Left lung (tissue), 10 donors: ENCODE measurements around the gene LSM2. TPM values are rescaled to one million over a fixed set of nuclear protein-coding genes. Genes with fewer than 3 reads are reported as not detected.

Experiments used
- ATAC-seq: fragments of 200-7000 bp; cut with Tn5 transposase; one replicate; pipeline ENCODE4 v1.9.1; 2020; ENCODE audit warnings: moderate library complexity
- DNase-seq, 4 donors: peaks; one replicate each; pipeline ENCODE4 v3.0.0-alpha.2; 2013 to 2020
- H3K27ac ChIP-seq, 2 donors: fragments of 200-600 bp; sonication (generic) in 1 of 2; one replicate each; pipeline versions ENCODE4 v1.5.0 to v1.8.0; 2020 to 2021
- H3K27me3 ChIP-seq, 2 donors: fragments of 200-600 bp; sonication (generic) in 1 of 2; one replicate each; pipeline versions ENCODE4 v1.5.0 to v1.8.0; 2020 to 2021
- H3K36me3 ChIP-seq, 2 donors: fragments of 200-600 bp; sonication (generic) in 1 of 2; one replicate each; pipeline versions ENCODE4 v1.5.0 to v1.8.0; 2020 to 2021
- H3K4me1 ChIP-seq, 2 donors: fragments of 200-600 bp; one replicate each; pipeline ENCODE4 v1.8.0; 2021
- H3K4me3 ChIP-seq, 2 donors: fragments of 200-600 bp; sonication (generic) in 1 of 2; one replicate each; pipeline versions ENCODE4 v1.5.0 to v1.8.0; 2020 to 2021; ENCODE audit warnings: mild to moderate bottlenecking in 1 of 2
- H3K9me3 ChIP-seq, 2 donors: fragments of 200-600 bp; sonication (generic) in 1 of 2; one replicate each; pipeline versions ENCODE4 v1.5.0 to v1.8.0; 2020 to 2021
- intact Hi-C, 2 donors: fragments of 100-400 bp; cut with DNase I; formaldehyde crosslinking; loops; one replicate each; pipeline versions ENCODE4 v1.11.2 to v1.14.2; 2022
- polyA plus RNA-seq, 6 donors: library from polyadenylated mRNA; unstranded; fragments of 120-200 nt; gene quantifications; one replicate each; pipeline ENCODE4 v1.2.1, GENCODE V29; 2013; ENCODE audit not compliant: insufficient read length in 6 of 6
- total RNA-seq, 2 donors: library from RNA; stranded (reverse); fragmentation: NEBNext Ultra II Directional; extraction: Animal tissue kit (Norgen Biotek cat#: 25700); gene quantifications; one replicate each; pipeline ENCODE4 v1.2.1, GENCODE V29; 2021
- TF ChIP-seq, protein P1 (sequence below), 2 donors: fragments of 200-600 bp; sonication (generic) in 1 of 2; IDR thresholded peaks; one replicate each; pipeline versions ENCODE4 v1.5.0 to v1.8.0; 2021; ENCODE audit warnings: antibody characterized with exemption in 2 of 2
- donor health status: DM: no; HTN: yes; CAD: no.
- donor health status: DM: no; HTN: no; CAD: no.

The LSM2 gene
- total and polyA plus RNA-seq, 8 donors, result 38.7 to 88.5 (median 81.7) TPM

DNA sequence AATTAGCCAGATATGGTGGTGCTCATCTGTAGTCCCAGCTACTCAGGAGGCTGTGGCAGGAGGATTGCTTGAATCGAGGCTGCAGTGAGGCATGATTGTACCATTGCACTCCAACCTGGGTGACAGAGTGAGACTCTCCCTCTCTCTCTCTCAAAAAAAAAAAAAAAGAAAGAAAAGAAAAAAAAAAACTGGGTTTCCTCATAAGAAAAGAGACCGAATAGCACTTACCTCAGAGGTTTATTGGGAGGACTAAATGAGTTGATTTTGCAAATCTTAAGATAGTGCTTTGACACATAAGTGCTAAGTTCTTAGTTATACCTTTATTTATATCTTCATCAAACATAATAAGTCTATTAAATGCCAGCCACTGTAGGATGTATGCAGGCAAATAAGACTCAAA lies 35.9 kb downstream of the LSM2 start:
- DNase-seq, result no peak
- H3K4me3 ChIP-seq, result no peak overlapping the region
- peaks cover 0 to 31% of the 10 kb centered on the region in 2 donors for H3K4me1 ChIP-seq

GRCh38 chr6:31769684-31770371 lies 36.9 kb downstream of the LSM2 start:
- ATAC-seq, result peak; percentile 86
- no peaks in the 10 kb centered on the region for H3K36me3 ChIP-seq
- TF ChIP-seq, protein P1, sequence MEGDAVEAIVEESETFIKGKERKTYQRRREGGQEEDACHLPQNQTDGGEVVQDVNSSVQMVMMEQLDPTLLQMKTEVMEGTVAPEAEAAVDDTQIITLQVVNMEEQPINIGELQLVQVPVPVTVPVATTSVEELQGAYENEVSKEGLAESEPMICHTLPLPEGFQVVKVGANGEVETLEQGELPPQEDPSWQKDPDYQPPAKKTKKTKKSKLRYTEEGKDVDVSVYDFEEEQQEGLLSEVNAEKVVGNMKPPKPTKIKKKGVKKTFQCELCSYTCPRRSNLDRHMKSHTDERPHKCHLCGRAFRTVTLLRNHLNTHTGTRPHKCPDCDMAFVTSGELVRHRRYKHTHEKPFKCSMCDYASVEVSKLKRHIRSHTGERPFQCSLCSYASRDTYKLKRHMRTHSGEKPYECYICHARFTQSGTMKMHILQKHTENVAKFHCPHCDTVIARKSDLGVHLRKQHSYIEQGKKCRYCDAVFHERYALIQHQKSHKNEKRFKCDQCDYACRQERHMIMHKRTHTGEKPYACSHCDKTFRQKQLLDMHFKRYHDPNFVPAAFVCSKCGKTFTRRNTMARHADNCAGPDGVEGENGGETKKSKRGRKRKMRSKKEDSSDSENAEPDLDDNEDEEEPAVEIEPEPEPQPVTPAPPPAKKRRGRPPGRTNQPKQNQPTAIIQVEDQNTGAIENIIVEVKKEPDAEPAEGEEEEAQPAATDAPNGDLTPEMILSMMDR (IDR thresholded peaks at IDR 0.05), result peak; percentile 81 to 97
- peak in 2 of 4 donors; percentile 84 to 95 for DNase-seq
- H3K27ac ChIP-seq, result peak overlapping the region in 1 of 2 donors; percentile 77
- H3K27me3 ChIP-seq, result no peaks in the 10 kb centered on the region
- peaks cover 0 to 30% of the 10 kb centered on the region in 2 donors for H3K4me1 ChIP-seq
- H3K4me3 ChIP-seq, result no peak overlapping the region
- intact Hi-C loops, result no loop called here
- H3K9me3 ChIP-seq, result no peaks in the 10 kb centered on the region

More for the DNA sequence above, 35.9 kb downstream of the LSM2 start:
- H3K9me3 ChIP-seq, result no peaks in the 10 kb centered on the region
- H3K27me3 ChIP-seq, result no peaks in the 10 kb centered on the region
- H3K27ac ChIP-seq, result no peak overlapping the region
- H3K36me3 ChIP-seq, result no peaks in the 10 kb centered on the region
- intact Hi-C loops, result no loop called here
- ATAC-seq, result no peak
- TF ChIP-seq, protein P1 (IDR thresholded peaks at IDR 0.05), result no peak

- Histone ChIP-seq H3K27me3 (no peaks in the 10 kb centered on the region), H3K4me3 (no peak overlapping the region), H3K9me3 (no peaks in the 10 kb centered on the region), H3K4me1 (peaks cover 0 to 30% of the 10 kb centered on the region in 2 donors), H3K27ac (peak overlapping the region in 1 of 2 donors; percentile 77), H3K36me3 (no peaks in the 10 kb centered on the region)
- peak in 1 of 4 donors; percentile 31 for DNase-seq
- TF ChIP-seq, protein P1 (IDR thresholded peaks at IDR 0.05), result no peak
- ATAC-seq, result peak; percentile 26
- intact Hi-C loops, result no loop called here
Measured at GRCh38 chr6:31768363-31769257, 38.2 kb downstream of the LSM2 start.

DNA sequence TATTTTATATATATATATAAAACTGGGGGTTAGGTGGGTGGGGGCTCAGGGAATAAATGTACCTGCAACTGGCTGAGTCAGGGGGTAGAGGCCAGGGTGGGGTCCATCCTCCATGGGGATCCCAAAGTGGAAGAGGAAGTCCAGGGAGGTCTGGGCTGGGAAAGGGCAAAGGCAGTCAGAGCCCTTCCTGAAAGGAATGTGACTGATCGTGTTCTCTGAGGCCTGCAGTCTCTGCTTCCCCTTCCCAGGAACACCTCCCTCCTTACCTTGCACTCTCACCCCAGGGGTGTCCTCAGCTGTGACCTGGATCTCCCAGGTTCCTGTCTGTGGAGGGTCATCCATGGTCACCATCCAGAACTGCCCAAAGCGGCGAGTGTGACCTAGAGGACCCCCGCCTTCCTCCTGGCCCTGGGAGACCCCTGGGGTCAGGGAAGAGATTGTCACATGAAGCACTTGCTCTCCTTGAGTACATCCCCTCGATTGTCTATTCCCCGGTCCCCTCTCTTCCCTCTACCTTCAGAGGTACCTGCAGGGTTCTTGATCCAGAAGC lies 39.6 kb downstream of the LSM2 start:
- H3K4me1 ChIP-seq, result peaks cover 0 to 25% of the 10 kb centered on the region in 2 donors
- no peaks in the 10 kb centered on the region for H3K36me3 ChIP-seq
- H3K27me3 ChIP-seq, result no peaks in the 10 kb centered on the region
- H3K9me3 ChIP-seq, result no peaks in the 10 kb centered on the region
- intact Hi-C loops, result no loop called here
- no peak overlapping the region for H3K4me3 ChIP-seq
- H3K27ac ChIP-seq, result no peak overlapping the region
- DNase-seq (peak in 1 of 4 donors; percentile 24), ATAC-seq (no peak)
- TF ChIP-seq, protein P1 (IDR thresholded peaks at IDR 0.05), result no peak
